ENCODE data around the gene KCNK10. TPM values are rescaled to one million over a fixed set of nuclear protein-coding genes. Genes with fewer than 3 reads are reported as not detected.
"Not testable (repeated sequence)": the region's sequence is repeated elsewhere in the genome, so short reads cannot be mapped to it uniquely, and the experiment has no call there.

Gene KCNK10
- total and polyA plus RNA-seq, 9 donors, result 0.01 to 0.23 (median 0.04) TPM; not detected in 4

GRCh38 chr14:88272390-88273269 is 50.4 kb downstream of the KCNK10 start:
- H3K36me3 ChIP-seq (ENCODE audit: control insufficient read depth, insufficient read depth, low read length), result no peaks in the 10 kb centered on the region
- WGBS (ENCODE audit: insufficient coverage), result 70% methylated on average over 8 of the region's 10 CpGs

GRCh38 chr14:88271205-88271604 is 51.9 kb downstream of the KCNK10 start:
- Histone ChIP-seq H3K4me1 (ENCODE audit: control insufficient read depth, insufficient read depth, low read length) (no peaks in the 10 kb centered on the region), H3K9me3 (replicated peaks; ENCODE audit: control insufficient read depth, low read depth, low read length) (no peaks in the 10 kb centered on the region), H3K36me3 (ENCODE audit: control insufficient read depth, insufficient read depth, low read length) (no peaks in the 10 kb centered on the region), H3K27ac (ENCODE audit: low read length) (no peak overlapping the region), H3K27me3 (ENCODE audit: control insufficient read depth, insufficient read depth, low read length) (peaks cover 2% of the 10 kb centered on the region), H3K4me3 (ENCODE audit: low read length) (no peak overlapping the region)
- no peak for DNase-seq
- no CpG with 5 or more reads among the region's 2 CpGs for WGBS (ENCODE audit: insufficient coverage)

More at GRCh38 chr14:88272390-88273269, 50.4 kb downstream of the KCNK10 start:
- Histone ChIP-seq H3K27me3 (ENCODE audit: control insufficient read depth, insufficient read depth, low read length) (peaks cover 2% of the 10 kb centered on the region), H3K9me3 (replicated peaks; ENCODE audit: control insufficient read depth, low read depth, low read length) (no peaks in the 10 kb centered on the region), H3K4me1 (ENCODE audit: control insufficient read depth, insufficient read depth, low read length) (no peaks in the 10 kb centered on the region), H3K4me3 (ENCODE audit: low read length) (no peak overlapping the region), H3K27ac (ENCODE audit: low read length) (no peak overlapping the region)
- DNase-seq, result no peak

GRCh38 chr14:88270776-88271175 is 52.3 kb downstream of the KCNK10 start:
- 62% methylated on average over 6 of the region's 6 CpGs for WGBS (ENCODE audit: insufficient coverage)

GRCh38 chr14:88269806-88270420 is 53.2 kb downstream of the KCNK10 start:
- H3K4me1 ChIP-seq (ENCODE audit: control insufficient read depth, insufficient read depth, low read length), result no peaks in the 10 kb centered on the region
- H3K27ac ChIP-seq (ENCODE audit: low read length), result no peak overlapping the region
- WGBS (ENCODE audit: insufficient coverage), result 65% methylated on average over 4 of the region's 12 CpGs
- H3K4me3 ChIP-seq (ENCODE audit: low read length), result no peak overlapping the region
- no peaks in the 10 kb centered on the region for H3K36me3 ChIP-seq (ENCODE audit: control insufficient read depth, insufficient read depth, low read length)
- no peak for DNase-seq
- peaks cover 2% of the 10 kb centered on the region for H3K27me3 ChIP-seq (ENCODE audit: control insufficient read depth, insufficient read depth, low read length)
- H3K9me3 ChIP-seq (replicated peaks; ENCODE audit: control insufficient read depth, low read depth, low read length), result no peaks in the 10 kb centered on the region

More at GRCh38 chr14:88270776-88271175, 52.3 kb downstream of the KCNK10 start:
- H3K4me3 ChIP-seq (ENCODE audit: low read length), result no peak overlapping the region
- no peak overlapping the region for H3K27ac ChIP-seq (ENCODE audit: low read length)
- H3K9me3 ChIP-seq (replicated peaks; ENCODE audit: control insufficient read depth, low read depth, low read length), result no peaks in the 10 kb centered on the region
- DNase-seq, result no peak
- H3K27me3 ChIP-seq (ENCODE audit: control insufficient read depth, insufficient read depth, low read length), result peaks cover 2% of the 10 kb centered on the region
- H3K4me1 ChIP-seq (ENCODE audit: control insufficient read depth, insufficient read depth, low read length), result no peaks in the 10 kb centered on the region
- H3K36me3 ChIP-seq (ENCODE audit: control insufficient read depth, insufficient read depth, low read length), result no peaks in the 10 kb centered on the region

- 89% methylated on average over 1 of the region's 2 CpGs for WGBS (ENCODE audit: insufficient coverage)
- H3K36me3 ChIP-seq (ENCODE audit: control insufficient read depth, insufficient read depth, low read length), result no peaks in the 10 kb centered on the region
- H3K27me3 ChIP-seq (ENCODE audit: control insufficient read depth, insufficient read depth, low read length), result no peaks in the 10 kb centered on the region
- no peaks in the 10 kb centered on the region for H3K9me3 ChIP-seq (replicated peaks; ENCODE audit: control insufficient read depth, low read depth, low read length)
- H3K4me1 ChIP-seq (ENCODE audit: control insufficient read depth, insufficient read depth, low read length), result no peaks in the 10 kb centered on the region
- DNase-seq, result no peak
- H3K27ac ChIP-seq (ENCODE audit: low read length), result no peak overlapping the region
- no peak overlapping the region for H3K4me3 ChIP-seq (ENCODE audit: low read length)
Observed at GRCh38 chr14:88266474-88266873, 56.6 kb downstream of the KCNK10 start.

- WGBS (ENCODE audit: insufficient coverage), result no CpG with 5 or more reads among the region's 6 CpGs
- no peak for DNase-seq
- Histone ChIP-seq H3K27me3 (ENCODE audit: control insufficient read depth, insufficient read depth, low read length) (no peaks in the 10 kb centered on the region), H3K4me3 (ENCODE audit: low read length) (no peak overlapping the region), H3K4me1 (ENCODE audit: control insufficient read depth, insufficient read depth, low read length) (no peaks in the 10 kb centered on the region), H3K9me3 (replicated peaks; ENCODE audit: control insufficient read depth, low read depth, low read length) (no peaks in the 10 kb centered on the region), H3K27ac (ENCODE audit: low read length) (no peak overlapping the region), H3K36me3 (ENCODE audit: control insufficient read depth, insufficient read depth, low read length) (no peaks in the 10 kb centered on the region)
Observed at GRCh38 chr14:88264116-88264515, 59.0 kb downstream of the KCNK10 start.

GRCh38 chr14:88261302-88261701 is 61.8 kb downstream of the KCNK10 start:
- not testable (repeated sequence) for H3K36me3 ChIP-seq (ENCODE audit: control insufficient read depth, insufficient read depth, low read length); H3K4me1 ChIP-seq (ENCODE audit: control insufficient read depth, insufficient read depth, low read length); H3K27me3 ChIP-seq (ENCODE audit: control insufficient read depth, insufficient read depth, low read length); DNase-seq; H3K27ac ChIP-seq (ENCODE audit: low read length); H3K4me3 ChIP-seq (ENCODE audit: low read length); H3K9me3 ChIP-seq (replicated peaks; ENCODE audit: control insufficient read depth, low read depth, low read length)
- 94% methylated on average over 3 of the region's 3 CpGs for WGBS (ENCODE audit: insufficient coverage)

- no peaks in the 10 kb centered on the region for H3K9me3 ChIP-seq (replicated peaks; ENCODE audit: control insufficient read depth, low read depth, low read length)
Observed at GRCh38 chr14:88258021-88258420, 65.0 kb downstream of the KCNK10 start.

GRCh38 chr14:88256997-88257950 is 65.8 kb downstream of the KCNK10 start:
- no peaks in the 10 kb centered on the region for H3K4me1 ChIP-seq (ENCODE audit: control insufficient read depth, insufficient read depth, low read length)
- no peak overlapping the region for H3K4me3 ChIP-seq (ENCODE audit: low read length)
- 21% methylated on average over 6 of the region's 9 CpGs for WGBS (ENCODE audit: insufficient coverage)
- peak; percentile 12 for DNase-seq
- peaks cover 2% of the 10 kb centered on the region for H3K27me3 ChIP-seq (ENCODE audit: control insufficient read depth, insufficient read depth, low read length)
- no peaks in the 10 kb centered on the region for H3K9me3 ChIP-seq (replicated peaks; ENCODE audit: control insufficient read depth, low read depth, low read length)
- H3K27ac ChIP-seq (ENCODE audit: low read length), result no peak overlapping the region
- no peaks in the 10 kb centered on the region for H3K36me3 ChIP-seq (ENCODE audit: control insufficient read depth, insufficient read depth, low read length)

More at GRCh38 chr14:88258021-88258420, 65.0 kb downstream of the KCNK10 start:
- WGBS (ENCODE audit: insufficient coverage), result no CpG with 5 or more reads among the region's 4 CpGs
- Histone ChIP-seq H3K36me3 (ENCODE audit: control insufficient read depth, insufficient read depth, low read length) (no peaks in the 10 kb centered on the region), H3K27ac (ENCODE audit: low read length) (no peak overlapping the region), H3K4me3 (ENCODE audit: low read length) (no peak overlapping the region), H3K27me3 (ENCODE audit: control insufficient read depth, insufficient read depth, low read length) (no peaks in the 10 kb centered on the region), H3K4me1 (ENCODE audit: control insufficient read depth, insufficient read depth, low read length) (no peaks in the 10 kb centered on the region)
- no peak for DNase-seq
